OCI-LY7 (cell line): ENCODE measurements around the gene KRTAP2-4. TPM values are rescaled to one million over a fixed set of nuclear protein-coding genes. Genes with fewer than 3 reads are reported as not detected.
"Not testable (repeated sequence)": the region's sequence is repeated elsewhere in the genome, so short reads cannot be mapped to it uniquely, and the experiment has no call there.

ENCODE experiments used
- BruUV-seq: library from RNA; stranded (reverse); fragments of 400-500 nt; replicated peaks from 2 replicates; lab custom pipeline; 2021; lab: Mats Ljungman, UMichigan
- CTCF ChIA-PET: fragments of 300-600 bp; sonication (Branson Sonifier 250); formaldehyde crosslinking; loops from one replicate; lab custom pipeline; 2022; ENCODE audit warnings: antibody characterized with exemption; ENCODE audit not compliant: unreplicated experiment; lab: Charles Lee
- POLR2A ChIA-PET: fragments of 300-600 bp; sonication (Branson Sonifier 250); formaldehyde crosslinking; loops from one replicate; lab custom pipeline; 2022; ENCODE audit warnings: antibody characterized with exemption; lab: Charles Lee
- DNase-seq: peaks from one replicate; pipeline ENCODE4 v3.0.0-alpha.2; 2015; ENCODE audit warnings: low spot score
- H2AFZ ChIP-seq: fragments of 200-600 bp; sonication (generic), shearing (Covaris generic); 2 replicates; pipeline ENCODE4 v1.6.1; 2014; ENCODE audit warnings: mild to moderate bottlenecking, antibody characterized with exemption, low read length, moderate library complexity
- H3K27ac ChIP-seq: fragments of 200-600 bp; sonication (generic); 2 replicates; pipeline ENCODE4 v1.5.1; 2014; ENCODE audit warnings: mixed run types, low read depth, mild to moderate bottlenecking, moderate library complexity, low read length, inconsistent platforms; ENCODE audit not compliant: poor library complexity, severe bottlenecking
- H3K36me3 ChIP-seq: fragments of 200-600 bp; sonication (generic); 2 replicates; pipeline ENCODE4 v1.6.1; 2014; ENCODE audit warnings: mild to moderate bottlenecking, antibody characterized with exemption, low read length, moderate library complexity, mixed read lengths; ENCODE audit not compliant: insufficient read depth
- H3K4me1 ChIP-seq: fragments of 200-600 bp; sonication (generic); 2 replicates; pipeline ENCODE4 v1.5.1; 2014; ENCODE audit warnings: mild to moderate bottlenecking, low read length; ENCODE audit not compliant: insufficient read depth, poor library complexity, severe bottlenecking
- H3K4me2 ChIP-seq: fragments of 200-600 bp; sonication (generic); 2 replicates; pipeline ENCODE4 v1.6.1; 2014; ENCODE audit warnings: mild to moderate bottlenecking, low read length
- H3K4me3 ChIP-seq: fragments of 200-600 bp; sonication (generic); 2 replicates; pipeline ENCODE4 v1.5.1; 2014; ENCODE audit warnings: mild to moderate bottlenecking, low read depth, low read length; ENCODE audit not compliant: poor library complexity, severe bottlenecking
- H3K79me2 ChIP-seq: fragments of 200-600 bp; sonication (generic); 2 replicates; pipeline ENCODE4 v1.6.1; 2016; ENCODE audit warnings: low read depth, mild to moderate bottlenecking, low read length, moderate library complexity, mixed read lengths; ENCODE audit not compliant: insufficient read depth
- H3K9me2 ChIP-seq: fragments of 200-600 bp; sonication (generic); 2 replicates; pipeline ENCODE4 v1.6.1; 2016; ENCODE audit warnings: mild to moderate bottlenecking, low read length, mixed read lengths; ENCODE audit not compliant: insufficient read depth
- H3K9me3 ChIP-seq: fragments of 200-600 bp; sonication (generic); 2 replicates; pipeline ENCODE4 v1.6.1; 2014; ENCODE audit warnings: mild to moderate bottlenecking, mixed run types, low read length, mixed read lengths
- H4K20me1 ChIP-seq: fragments of 200-600 bp; sonication (generic); 2 replicates; pipeline ENCODE4 v1.6.1; 2014; ENCODE audit warnings: mild to moderate bottlenecking, antibody characterized with exemption, low read length, moderate library complexity, mixed read lengths; ENCODE audit not compliant: insufficient read depth
- CTCF ChIP-seq: fragments of 200-600 bp; sonication (generic); conservative IDR thresholded peaks from 2 replicates; pipeline ENCODE4 v1.5.1; 2014; ENCODE audit warnings: mild to moderate bottlenecking, antibody characterized with exemption, low read length, moderate library complexity, mixed read lengths
- EZH2phosphoT487 ChIP-seq: fragments of 200-600 bp; sonication (generic); IDR thresholded peaks from 2 replicates; pipeline ENCODE4 v1.6.1; 2018; ENCODE audit warnings: low read depth, borderline replicate concordance, mild to moderate bottlenecking, mixed run types, antibody characterized with exemption, low read length, moderate library complexity, mixed read lengths
- intact Hi-C: fragments of 100-400 bp; cut with micrococcal nuclease; formaldehyde crosslinking; loops from one replicate; pipeline ENCODE4 v1.10.0; 2022; ENCODE audit not compliant: unreplicated experiment
- total RNA-seq, 2 experiments: library from RNA; depleted of rRNA in 1 of 2; stranded (reverse); fragments of >200 nt in 1 of 2; shearing (Covaris generic) in 1 of 2; gene quantifications; 2 replicates each; pipeline ENCODE4 v1.2.3, GENCODE V29; 2014 to 2022

The KRTAP2-4 gene
- total RNA-seq, 2 experiments from 2014 or later: not detected

GRCh38 chr17:41107941-41108450 is 42.3 kb upstream of the KRTAP2-4 start:
- Histone ChIP-seq H3K27ac (no peak overlapping the region), H2AFZ (no peak overlapping the region), H3K4me1 (no peaks in the 10 kb centered on the region), H3K9me2 (no peaks in the 10 kb centered on the region), H3K9me3 (0 out of 2 replicates have a peak, but pooled peaks cover 19% of the 10 kb centered on the region), H4K20me1 (no peaks in the 10 kb centered on the region), H3K4me3 (no peak overlapping the region), H3K79me2 (no peaks in the 10 kb centered on the region), H3K4me2 (no peak overlapping the region), H3K36me3 (no peaks in the 10 kb centered on the region)
- CTCF ChIA-PET: no interaction called here
- no peak for TF ChIP-seq CTCF
- no peak for TF ChIP-seq EZH2phosphoT487
- no peak for DNase-seq
- POLR2A ChIA-PET: no interaction called here
- intact Hi-C loops: no loop called here
- BruUV-seq: no TSS peak

- H3K4me3 ChIP-seq, DNase-seq, BruUV-seq, H2AFZ ChIP-seq, intact Hi-C loops, H3K4me2 ChIP-seq, H3K79me2 ChIP-seq, CTCF ChIA-PET, H3K9me2 ChIP-seq, H3K9me3 ChIP-seq, H3K36me3 ChIP-seq, POLR2A ChIA-PET, H3K27ac ChIP-seq, H3K4me1 ChIP-seq, H4K20me1 ChIP-seq: not testable (repeated sequence)
Observed at GRCh38 chr17:41105347-41105746, 39.7 kb upstream of the KRTAP2-4 start, which contains the start of gene KRTAP4-9. Gene KRTAP4-9, plus strand, starts transcription at chr17:41105389. Its CDS starts 0 bp downstream, at chr17:41105389.

GRCh38 chr17:41104386-41105038 is 38.8 kb upstream of the KRTAP2-4 start:
- intact Hi-C loops, H3K4me2 ChIP-seq, BruUV-seq: not testable (repeated sequence)

More at GRCh38 chr17:41104386-41105038, 38.8 kb upstream of the KRTAP2-4 start:
- H3K79me2 ChIP-seq, H3K9me3 ChIP-seq, H3K9me2 ChIP-seq, CTCF ChIA-PET, H3K27ac ChIP-seq, H2AFZ ChIP-seq, H3K4me3 ChIP-seq, H3K36me3 ChIP-seq, H3K4me1 ChIP-seq, DNase-seq, H4K20me1 ChIP-seq, POLR2A ChIA-PET: not testable (repeated sequence)
